H1 (cell line): ENCODE results near the gene FAR2. TPM values are rescaled to one million over a fixed set of nuclear protein-coding genes. Genes with fewer than 3 reads are reported as not detected.

Experiments used
- EZH2 ChIP-seq: fragments of 200-600 bp; sonication (generic); IDR thresholded peaks from 2 replicates; pipeline ENCODE4 v1.7.1; 2012; ENCODE audit warnings: low read depth, mild to moderate bottlenecking, moderate library complexity, low read length, inconsistent platforms; ENCODE audit not compliant: severe bottlenecking
- GTF2F1 ChIP-seq: IDR thresholded peaks from 2 replicates; pipeline ENCODE4 v1.6.1; 2012; ENCODE audit warnings: low read depth, low read length, improper control_type of control experiment, borderline replicate concordance
- HDAC6 ChIP-seq: IDR thresholded peaks from one replicate; pipeline ENCODE4 v1.7.1; 2012; ENCODE audit warnings: low read depth, mild to moderate bottlenecking, inconsistent platforms, low read length, moderate library complexity
- polyA plus RNA-seq, 7 experiments: library from polyadenylated mRNA; depleted of rRNA in 3 of 7; stranded (reverse) in 5 of 7; unstranded in 2 of 7; fragments of >200 nt in 5 of 7; fragments of 200-250 nt in 2 of 7; gene quantifications; 1 replicate in 5 of 7; 2 replicates in 1 of 7; 4 replicates in 1 of 7; pipeline versions ENCODE4 v1.2.1 to v1.2.3, GENCODE V29; 2011 to 2013; ENCODE audit warnings: missing spikeins in 2 of 7, mixed read lengths in 2 of 7
- total RNA-seq: library from RNA; stranded (reverse); fragmentation: NEBNext Ultra II Directional; extraction: Animal tissue kit (Norgen Biotek cat#: 25700); gene quantifications from 2 replicates; pipeline ENCODE4 v1.2.1, GENCODE V29; 2021
- TF ChIP-seq, protein P1 (sequence below): fragments of 300-600 bp; sonication (generic); IDR thresholded peaks from 2 replicates; pipeline ENCODE4 v1.7.1; 2012; ENCODE audit warnings: low read length, moderate library complexity, mild to moderate bottlenecking, inconsistent platforms; ENCODE audit not compliant: insufficient replicate concordance

FAR2 gene
- total and polyA plus RNA-seq, 2 of the 8 experiments (the other 6 are each of a cell fraction or from before 2014, with no cell fraction given) = 24.0 to 24.1 TPM

DNA sequence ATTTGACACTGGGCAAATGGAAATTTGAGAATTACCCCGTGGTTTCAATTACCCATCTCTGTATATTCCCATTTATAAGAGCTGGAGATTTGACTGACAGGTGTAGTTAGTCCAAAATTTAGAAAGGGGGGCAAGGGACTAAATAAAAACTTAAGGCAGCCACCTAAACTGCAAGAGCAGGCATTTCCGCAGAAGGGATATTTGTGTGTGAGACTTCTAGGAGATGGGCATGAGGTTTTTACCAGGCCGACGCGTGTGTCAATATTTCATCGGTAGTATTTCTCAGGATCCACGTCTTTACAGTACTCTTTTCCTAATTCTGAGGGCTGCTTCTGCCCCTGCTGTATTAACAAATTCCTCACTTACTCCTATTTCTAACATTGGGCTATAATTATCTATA is 1.4 kb downstream of the FAR2 start (continued):
- TF ChIP-seq, protein P1, sequence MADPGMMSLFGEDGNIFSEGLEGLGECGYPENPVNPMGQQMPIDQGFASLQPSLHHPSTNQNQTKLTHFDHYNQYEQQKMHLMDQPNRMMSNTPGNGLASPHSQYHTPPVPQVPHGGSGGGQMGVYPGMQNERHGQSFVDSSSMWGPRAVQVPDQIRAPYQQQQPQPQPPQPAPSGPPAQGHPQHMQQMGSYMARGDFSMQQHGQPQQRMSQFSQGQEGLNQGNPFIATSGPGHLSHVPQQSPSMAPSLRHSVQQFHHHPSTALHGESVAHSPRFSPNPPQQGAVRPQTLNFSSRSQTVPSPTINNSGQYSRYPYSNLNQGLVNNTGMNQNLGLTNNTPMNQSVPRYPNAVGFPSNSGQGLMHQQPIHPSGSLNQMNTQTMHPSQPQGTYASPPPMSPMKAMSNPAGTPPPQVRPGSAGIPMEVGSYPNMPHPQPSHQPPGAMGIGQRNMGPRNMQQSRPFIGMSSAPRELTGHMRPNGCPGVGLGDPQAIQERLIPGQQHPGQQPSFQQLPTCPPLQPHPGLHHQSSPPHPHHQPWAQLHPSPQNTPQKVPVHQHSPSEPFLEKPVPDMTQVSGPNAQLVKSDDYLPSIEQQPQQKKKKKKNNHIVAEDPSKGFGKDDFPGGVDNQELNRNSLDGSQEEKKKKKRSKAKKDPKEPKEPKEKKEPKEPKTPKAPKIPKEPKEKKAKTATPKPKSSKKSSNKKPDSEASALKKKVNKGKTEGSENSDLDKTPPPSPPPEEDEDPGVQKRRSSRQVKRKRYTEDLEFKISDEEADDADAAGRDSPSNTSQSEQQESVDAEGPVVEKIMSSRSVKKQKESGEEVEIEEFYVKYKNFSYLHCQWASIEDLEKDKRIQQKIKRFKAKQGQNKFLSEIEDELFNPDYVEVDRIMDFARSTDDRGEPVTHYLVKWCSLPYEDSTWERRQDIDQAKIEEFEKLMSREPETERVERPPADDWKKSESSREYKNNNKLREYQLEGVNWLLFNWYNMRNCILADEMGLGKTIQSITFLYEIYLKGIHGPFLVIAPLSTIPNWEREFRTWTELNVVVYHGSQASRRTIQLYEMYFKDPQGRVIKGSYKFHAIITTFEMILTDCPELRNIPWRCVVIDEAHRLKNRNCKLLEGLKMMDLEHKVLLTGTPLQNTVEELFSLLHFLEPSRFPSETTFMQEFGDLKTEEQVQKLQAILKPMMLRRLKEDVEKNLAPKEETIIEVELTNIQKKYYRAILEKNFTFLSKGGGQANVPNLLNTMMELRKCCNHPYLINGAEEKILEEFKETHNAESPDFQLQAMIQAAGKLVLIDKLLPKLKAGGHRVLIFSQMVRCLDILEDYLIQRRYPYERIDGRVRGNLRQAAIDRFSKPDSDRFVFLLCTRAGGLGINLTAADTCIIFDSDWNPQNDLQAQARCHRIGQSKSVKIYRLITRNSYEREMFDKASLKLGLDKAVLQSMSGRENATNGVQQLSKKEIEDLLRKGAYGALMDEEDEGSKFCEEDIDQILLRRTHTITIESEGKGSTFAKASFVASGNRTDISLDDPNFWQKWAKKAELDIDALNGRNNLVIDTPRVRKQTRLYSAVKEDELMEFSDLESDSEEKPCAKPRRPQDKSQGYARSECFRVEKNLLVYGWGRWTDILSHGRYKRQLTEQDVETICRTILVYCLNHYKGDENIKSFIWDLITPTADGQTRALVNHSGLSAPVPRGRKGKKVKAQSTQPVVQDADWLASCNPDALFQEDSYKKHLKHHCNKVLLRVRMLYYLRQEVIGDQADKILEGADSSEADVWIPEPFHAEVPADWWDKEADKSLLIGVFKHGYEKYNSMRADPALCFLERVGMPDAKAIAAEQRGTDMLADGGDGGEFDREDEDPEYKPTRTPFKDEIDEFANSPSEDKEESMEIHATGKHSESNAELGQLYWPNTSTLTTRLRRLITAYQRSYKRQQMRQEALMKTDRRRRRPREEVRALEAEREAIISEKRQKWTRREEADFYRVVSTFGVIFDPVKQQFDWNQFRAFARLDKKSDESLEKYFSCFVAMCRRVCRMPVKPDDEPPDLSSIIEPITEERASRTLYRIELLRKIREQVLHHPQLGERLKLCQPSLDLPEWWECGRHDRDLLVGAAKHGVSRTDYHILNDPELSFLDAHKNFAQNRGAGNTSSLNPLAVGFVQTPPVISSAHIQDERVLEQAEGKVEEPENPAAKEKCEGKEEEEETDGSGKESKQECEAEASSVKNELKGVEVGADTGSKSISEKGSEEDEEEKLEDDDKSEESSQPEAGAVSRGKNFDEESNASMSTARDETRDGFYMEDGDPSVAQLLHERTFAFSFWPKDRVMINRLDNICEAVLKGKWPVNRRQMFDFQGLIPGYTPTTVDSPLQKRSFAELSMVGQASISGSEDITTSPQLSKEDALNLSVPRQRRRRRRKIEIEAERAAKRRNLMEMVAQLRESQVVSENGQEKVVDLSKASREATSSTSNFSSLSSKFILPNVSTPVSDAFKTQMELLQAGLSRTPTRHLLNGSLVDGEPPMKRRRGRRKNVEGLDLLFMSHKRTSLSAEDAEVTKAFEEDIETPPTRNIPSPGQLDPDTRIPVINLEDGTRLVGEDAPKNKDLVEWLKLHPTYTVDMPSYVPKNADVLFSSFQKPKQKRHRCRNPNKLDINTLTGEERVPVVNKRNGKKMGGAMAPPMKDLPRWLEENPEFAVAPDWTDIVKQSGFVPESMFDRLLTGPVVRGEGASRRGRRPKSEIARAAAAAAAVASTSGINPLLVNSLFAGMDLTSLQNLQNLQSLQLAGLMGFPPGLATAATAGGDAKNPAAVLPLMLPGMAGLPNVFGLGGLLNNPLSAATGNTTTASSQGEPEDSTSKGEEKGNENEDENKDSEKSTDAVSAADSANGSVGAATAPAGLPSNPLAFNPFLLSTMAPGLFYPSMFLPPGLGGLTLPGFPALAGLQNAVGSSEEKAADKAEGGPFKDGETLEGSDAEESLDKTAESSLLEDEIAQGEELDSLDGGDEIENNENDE = no peak
- no peak for TF ChIP-seq EZH2
- no peak for TF ChIP-seq GTF2F1
- TF ChIP-seq HDAC6 = no peak
